Activated T-cell treated with anti-CD3 and anti-CD28 coated beads for 1 hour (primary cell): Measurements from ENCODE around the gene PHOX2B.

ENCODE experiments used
- DNase-seq: peaks from one replicate; pipeline ENCODE4 v3.0.0-alpha.2; 2020; ENCODE audit warnings: low read depth

The PHOX2B gene

GRCh38 chr4:41748571-41749475, at the start of gene PHOX2B:
PHOX2B (minus strand) TSS chr4:41748725; CDS start chr4:41748610, 115 bp downstream.
- no peak for DNase-seq

GRCh38 chr4:41797260-41797659, 48.7 kb upstream of the PHOX2B start:
- no peak for DNase-seq

GRCh38 chr4:41796545-41797210, 48.2 kb upstream of the PHOX2B start:
- no peak for DNase-seq

- DNase-seq: no peak
These were observed 47.4 kb upstream of the PHOX2B start for GRCh38 chr4:41795796-41796385.

- DNase-seq: no peak
These were observed 43.6 kb upstream of the PHOX2B start for GRCh38 chr4:41792166-41792565.

GRCh38 chr4:41791557-41791956, 43.0 kb upstream of the PHOX2B start:
- no peak for DNase-seq

- DNase-seq: no peak
These were observed 39.4 kb upstream of the PHOX2B start for GRCh38 chr4:41787931-41788330.

GRCh38 chr4:41785665-41786064, 37.1 kb upstream of the PHOX2B start:
- no peak for DNase-seq

GRCh38 chr4:41784191-41784979, 35.9 kb upstream of the PHOX2B start:
- DNase-seq: no peak

GRCh38 chr4:41776466-41776865, 27.9 kb upstream of the PHOX2B start:
- no peak for DNase-seq

- DNase-seq: no peak
These were observed 15.2 kb upstream of the PHOX2B start for GRCh38 chr4:41763729-41764128.

- DNase-seq: no peak
These were observed 10.4 kb upstream of the PHOX2B start for GRCh38 chr4:41758884-41759283.

- no peak for DNase-seq
These were observed 9.1 kb upstream of the PHOX2B start for GRCh38 chr4:41757521-41758156.

- DNase-seq: no peak
These were observed 5.4 kb upstream of the PHOX2B start for GRCh38 chr4:41753942-41754341.

- no peak for DNase-seq
These were observed 3.7 kb upstream of the PHOX2B start for GRCh38 chr4:41752081-41752836.

GRCh38 chr4:41751449-41752061, 3.0 kb upstream of the PHOX2B start:
- no peak for DNase-seq

GRCh38 chr4:41750626-41751448, 2.3 kb upstream of the PHOX2B start:
- no peak for DNase-seq

GRCh38 chr4:41750121-41750625, 1.6 kb upstream of the PHOX2B start:
- DNase-seq: no peak

- DNase-seq: no peak
These were observed 1.1 kb upstream of the PHOX2B start for GRCh38 chr4:41749631-41750039.
